ENCODE measurements around the gene TBC1D1. TPM values are rescaled to one million over a fixed set of nuclear protein-coding genes. Genes with fewer than 3 reads are reported as not detected.

TBC1D1 gene
- total and polyA plus RNA-seq, 2 of the 8 experiments (the other 6 are each of a cell fraction or from before 2014, with no cell fraction given) = 96.9 to 162 TPM

- Histone ChIP-seq H2BK120ac (replicated peaks; ENCODE audit: low read depth, low read length) (no peak within 1 kb of the TSS), H3K23me2 (ENCODE audit: low read depth, low read length) (no peaks in the 10 kb centered on the region), H3K18ac (ENCODE audit: extremely low read depth, low read length) (no peak within 1 kb of the TSS), H3K27me3 (replicated peaks in 1 of 4; ENCODE audit: control insufficient read depth in 3 of 4, extremely low read depth in 1 of 4, insufficient read depth in 3 of 4, low read length in 3 of 4) (no peaks in the 10 kb centered on the region), H3K4me2 (ENCODE audit: insufficient read depth in 1 of 2, low read depth in 2 of 2, low read length in 2 of 2) (no peak within 1 kb of the TSS), H2BK5ac (ENCODE audit: low read depth, low read length) (no peak within 1 kb of the TSS), H2BK12ac (ENCODE audit: low read depth, low read length) (no peak within 1 kb of the TSS), H3K9ac (replicated peaks in 1 of 4; ENCODE audit: extremely low read depth in 1 of 4, low read depth in 3 of 4, low read length in 3 of 4) (no peak within 1 kb of the TSS), H3K4me3 (ENCODE audit: extremely low read depth in 1 of 4, insufficient read depth in 2 of 4, low read depth in 3 of 4, low read length in 4 of 4) (no peak within 1 kb of the TSS), H2AFZ (ENCODE audit: low read length) (no peak within 1 kb of the TSS), H4K91ac (replicated peaks; ENCODE audit: insufficient read length, low read length) (no peak within 1 kb of the TSS), H3K23ac (ENCODE audit: insufficient read length) (no peak within 1 kb of the TSS), H3K14ac (ENCODE audit: insufficient read length) (no peak within 1 kb of the TSS), H3K79me2 (ENCODE audit: control insufficient read depth in 1 of 2, insufficient read depth in 2 of 2, low read length in 2 of 2) (no peaks in the 10 kb centered on the region), H3K79me1 (ENCODE audit: low read depth, low read length) (no peaks in the 10 kb centered on the region), H4K8ac (ENCODE audit: extremely low read depth, insufficient read depth, low read length) (no peak within 1 kb of the TSS), H3K36me3 (ENCODE audit: control insufficient read depth in 2 of 4, insufficient read depth in 4 of 4, low read length in 3 of 4) (no peaks in the 10 kb centered on the region), H3K56ac (replicated peaks; ENCODE audit: insufficient read length, low read depth, low read length) (no peak within 1 kb of the TSS), H3K9me3 (ENCODE audit: insufficient read depth in 2 of 2, low read depth in 1 of 2, low read length in 1 of 2) (no peaks in the 10 kb centered on the region), H2BK20ac (ENCODE audit: low read length) (no peak within 1 kb of the TSS), H3K27ac (ENCODE audit: low read depth, low read length) (no peak within 1 kb of the TSS), H2AK5ac (ENCODE audit: low read depth, low read length) (no peak within 1 kb of the TSS), H3K4ac (replicated peaks; ENCODE audit: insufficient read length, low read depth, low read length) (no peak within 1 kb of the TSS), H4K20me1 (replicated peaks in 1 of 2; ENCODE audit: control insufficient read depth in 1 of 2, insufficient read depth in 2 of 2, low read length in 2 of 2) (no peaks in the 10 kb centered on the region), H4K5ac (ENCODE audit: insufficient read length, low read depth, low read length) (no peak within 1 kb of the TSS), H2BK15ac (ENCODE audit: low read length) (no peak within 1 kb of the TSS), H3K4me1 (replicated peaks in 1 of 4; ENCODE audit: control insufficient read depth in 3 of 4, insufficient read depth in 4 of 4, low read length in 3 of 4) (no peaks in the 10 kb centered on the region)
- FAIRE-seq = no peak
- ChIA-PET POLR2A (ENCODE audit: partially characterized antibody) (interaction anchor here (1.3 kb wide), 1 partner anchor 10 kb away, joined by 4 read pairs; no protein-coding TSS in a partner anchor), CTCF (ENCODE audit: partially characterized antibody) (interaction anchor here (0.6 to 1.3 kb wide), 2 partner anchors 10 to 25 kb away, joined by 3 read pairs; no protein-coding TSS in a partner anchor)
- DNase-seq (ENCODE audit: low read depth in 1 of 2, low spot score in 2 of 2) = no peak
- WGBS, 2 experiments (ENCODE audit: extremely low coverage in 1 of 2, insufficient coverage in 1 of 2, insufficient read length in 1 of 2, insufficient replicate concordance in 2 of 2, low coverage in 1 of 2, low lambda C conversion rate in 2 of 2, missing lambda C conversion rate in 1 of 2) = 94% methylated on average over 5 of the region's 5 CpGs; no CpG with 5 or more reads in 1 of the 2 experiments
- TF ChIP-seq MAX (IDR thresholded peaks at IDR 0.05) (no peak), SAP30 (IDR thresholded peaks at IDR 0.05; ENCODE audit: insufficient read depth, insufficient replicate concordance, low read length) (no peak)
Measured at GRCh38 chr4:37960098-37960497, 69.2 kb downstream of the TBC1D1 start, which contains the start of gene PTTG2. Gene PTTG2, plus strand, starts transcription at chr4:37960398. Its CDS starts 37 bp downstream, at chr4:37960435.
